Suppressor macrophage treated with lipopolysaccharide for 4 hours (primary cell): ENCODE data around the gene SDK1.

Experiments used
- DNase-seq: peaks from one replicate; pipeline ENCODE4 v3.0.0-alpha.2; 2020

The SDK1 gene

DNA sequence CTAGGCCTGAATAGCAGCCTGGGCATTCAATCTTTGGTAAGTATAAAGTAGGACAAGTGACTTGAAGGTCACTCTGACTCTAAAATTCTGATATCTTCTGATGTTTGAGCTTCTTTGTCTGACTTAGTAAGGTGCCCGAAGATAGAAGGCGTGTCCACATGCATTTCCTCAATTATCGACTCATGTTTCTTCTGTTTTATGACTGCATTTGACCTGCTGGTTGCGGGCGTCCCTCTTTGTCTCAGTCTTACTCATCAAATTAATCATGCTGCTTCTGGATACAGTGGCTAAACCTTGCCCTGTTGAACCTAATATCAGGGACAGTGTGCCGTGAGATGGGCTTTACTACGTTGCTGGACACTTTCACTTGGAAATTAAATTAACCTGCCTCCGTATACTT is 534.1 kb downstream of the SDK1 start:
- no peak for DNase-seq

DNA sequence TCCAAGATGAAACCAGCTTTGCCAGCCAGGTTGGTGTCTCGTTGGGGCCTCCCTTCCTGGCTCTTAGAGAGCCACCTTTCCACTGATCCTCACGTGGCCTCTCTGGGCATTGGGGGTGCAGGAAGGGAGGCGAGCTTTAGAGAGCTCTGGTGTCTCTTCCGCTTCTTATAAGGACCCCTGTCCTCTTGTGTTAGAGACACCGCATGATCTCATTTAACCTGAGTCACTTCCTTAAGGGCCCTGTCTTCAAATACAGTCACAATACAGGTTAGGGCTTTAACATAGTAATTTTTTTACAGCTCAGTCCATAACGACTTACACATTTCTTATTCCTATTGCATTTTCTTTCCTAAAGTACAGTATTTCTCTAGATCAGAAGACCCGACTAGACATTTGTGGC is 535.8 kb downstream of the SDK1 start:
- DNase-seq: no peak

DNA sequence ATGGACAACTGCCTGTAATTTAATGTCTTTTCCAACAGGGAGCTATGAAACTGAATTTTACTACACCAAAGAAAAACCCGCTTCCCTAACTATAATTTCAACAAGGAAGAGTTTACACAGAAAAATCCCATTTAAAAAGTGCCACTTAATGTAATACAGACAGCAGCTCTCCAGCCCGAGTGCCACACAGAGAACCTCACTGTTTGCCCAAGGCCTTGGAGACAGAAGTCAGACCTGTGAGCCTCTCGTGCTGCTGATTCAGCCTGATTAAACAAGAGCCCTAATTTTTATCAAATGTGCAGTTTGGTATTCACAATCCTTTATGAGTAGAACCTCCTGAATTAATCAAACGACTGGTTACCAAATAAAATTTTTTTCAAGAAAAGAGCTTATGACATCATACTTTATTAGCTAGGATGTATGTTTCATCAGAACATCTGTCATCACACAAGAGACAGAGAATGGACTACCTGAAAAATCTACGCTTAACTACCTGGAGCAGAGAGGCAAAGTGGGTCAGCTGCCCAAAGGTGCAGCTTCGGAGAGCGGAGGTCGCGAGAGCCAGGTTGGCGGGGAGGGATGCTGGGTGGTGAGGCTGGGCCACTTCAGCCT is 543.6 kb downstream of the SDK1 start:
- no peak for DNase-seq

DNA sequence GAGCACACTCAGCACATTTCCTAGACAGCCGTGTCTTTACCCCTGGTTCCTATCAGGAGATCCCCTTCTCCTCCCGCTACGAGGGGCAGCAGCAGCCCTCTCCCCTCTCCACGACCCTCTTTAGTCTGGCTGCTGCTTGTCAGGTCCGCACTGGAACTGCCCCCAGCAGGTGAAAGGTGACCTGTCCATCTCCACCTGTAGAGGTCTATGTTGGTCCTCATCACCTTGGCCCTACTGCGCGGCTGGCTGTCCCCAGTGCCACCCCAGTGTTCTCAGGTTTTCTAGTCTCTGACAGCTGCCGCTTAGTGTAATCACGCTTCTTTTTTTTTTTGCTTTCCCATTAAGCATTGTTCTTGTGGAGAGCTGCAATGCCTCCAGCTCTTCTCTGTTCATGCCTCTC is 545.7 kb downstream of the SDK1 start:
- DNase-seq: no peak

DNA sequence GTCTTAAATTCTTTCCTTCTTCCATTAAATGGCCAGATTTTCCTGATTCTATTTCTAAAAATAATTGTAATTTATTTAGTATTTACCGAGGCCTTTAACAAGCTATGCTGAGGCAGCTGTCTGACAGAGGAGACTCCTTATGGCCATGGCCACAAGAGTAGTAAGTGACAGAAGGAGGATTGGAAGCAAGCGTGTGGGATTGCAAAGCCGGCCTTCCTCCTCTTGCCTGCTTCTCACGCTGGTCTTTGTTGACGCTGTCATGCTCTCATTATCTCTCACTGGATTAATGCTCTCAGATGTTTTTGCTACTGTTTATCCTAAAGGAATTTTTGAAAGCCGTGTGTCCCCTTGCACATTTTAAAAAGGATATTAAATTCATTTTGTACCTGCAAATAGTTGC is 546.3 kb downstream of the SDK1 start:
- DNase-seq: no peak

DNA sequence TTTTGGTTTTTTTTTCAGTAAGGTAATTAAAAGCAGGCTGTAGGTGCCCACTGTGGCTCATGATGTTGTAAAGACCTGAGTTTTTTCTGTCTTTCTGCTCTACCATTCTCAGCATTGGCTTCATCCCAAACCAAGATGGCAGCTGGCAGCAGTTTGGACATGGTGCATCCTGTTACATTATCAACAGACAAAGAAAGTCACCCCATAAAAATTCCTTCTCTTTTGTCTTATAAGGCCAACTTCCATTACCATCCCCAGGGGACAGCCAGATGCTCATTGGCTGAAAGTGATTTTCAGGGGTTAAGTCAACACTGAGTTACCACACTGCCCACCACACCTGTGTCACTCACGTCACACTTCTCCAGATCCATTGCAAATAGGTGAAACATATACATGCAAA is 558.4 kb downstream of the SDK1 start:
- DNase-seq: no peak

DNA sequence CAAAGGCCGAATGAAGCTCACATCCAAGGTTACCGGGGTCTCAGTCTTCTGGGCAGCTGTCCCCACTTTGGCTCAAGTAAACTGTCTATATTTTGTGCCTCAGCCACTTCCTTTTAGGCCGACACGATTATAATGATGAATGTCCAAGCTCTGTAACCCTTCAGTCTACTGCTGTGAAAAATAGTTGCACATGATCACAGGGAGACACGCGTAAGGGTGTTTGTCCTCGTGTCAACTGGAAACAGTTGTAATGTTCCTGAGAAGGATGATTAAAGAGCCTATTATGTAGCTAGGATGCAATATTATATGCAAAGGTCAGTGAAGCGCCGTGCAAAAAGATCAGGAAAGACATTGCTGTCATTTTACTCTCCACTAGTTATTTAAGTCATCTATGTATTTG is 559.9 kb downstream of the SDK1 start:
- no peak for DNase-seq

DNA sequence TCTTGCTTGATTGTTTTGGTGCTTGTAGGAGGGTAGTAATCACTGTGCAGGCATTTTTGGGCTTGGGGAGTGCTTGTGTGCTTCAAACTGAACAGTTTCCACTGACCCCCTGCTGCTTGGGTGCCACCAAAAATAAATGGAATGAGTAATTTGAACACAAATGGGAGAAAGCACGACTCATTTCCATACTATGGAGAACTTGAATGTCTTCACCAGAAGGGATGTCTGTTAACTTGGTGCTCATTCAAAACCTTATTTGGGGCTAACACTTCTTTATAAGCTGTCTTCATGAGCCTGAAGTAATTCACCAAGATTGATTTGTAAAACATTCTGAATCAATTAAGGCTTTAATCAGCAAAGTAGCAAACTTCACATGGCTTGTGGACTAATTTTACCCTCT is 560.3 kb downstream of the SDK1 start:
- no peak for DNase-seq

GRCh38 chr7:3861941-3862340 is 560.9 kb downstream of the SDK1 start:
- DNase-seq: peak; percentile 46

GRCh38 chr7:3862774-3863173 is 561.7 kb downstream of the SDK1 start:
- no peak for DNase-seq

- no peak for DNase-seq
These were observed 565.2 kb downstream of the SDK1 start for GRCh38 chr7:3866277-3866676.

DNA sequence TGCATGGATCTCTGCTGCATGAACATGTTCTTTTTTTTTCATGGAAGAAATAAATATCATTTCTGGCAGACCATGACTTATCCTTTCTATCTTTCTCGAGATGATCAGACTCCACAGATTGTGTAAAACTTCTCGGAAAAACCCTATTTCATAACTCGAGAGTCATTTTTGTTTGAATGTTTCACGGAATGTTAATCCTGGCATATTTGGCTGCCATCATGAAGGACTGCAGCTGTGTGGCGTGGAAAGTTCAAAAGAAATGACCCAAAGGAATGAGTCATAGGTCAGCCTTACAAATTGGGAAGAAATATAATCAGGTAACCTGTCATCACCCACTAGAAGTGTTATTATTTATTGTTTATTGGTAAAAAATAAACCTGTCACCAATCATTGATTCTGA is 566.8 kb downstream of the SDK1 start:
- no peak for DNase-seq

DNA sequence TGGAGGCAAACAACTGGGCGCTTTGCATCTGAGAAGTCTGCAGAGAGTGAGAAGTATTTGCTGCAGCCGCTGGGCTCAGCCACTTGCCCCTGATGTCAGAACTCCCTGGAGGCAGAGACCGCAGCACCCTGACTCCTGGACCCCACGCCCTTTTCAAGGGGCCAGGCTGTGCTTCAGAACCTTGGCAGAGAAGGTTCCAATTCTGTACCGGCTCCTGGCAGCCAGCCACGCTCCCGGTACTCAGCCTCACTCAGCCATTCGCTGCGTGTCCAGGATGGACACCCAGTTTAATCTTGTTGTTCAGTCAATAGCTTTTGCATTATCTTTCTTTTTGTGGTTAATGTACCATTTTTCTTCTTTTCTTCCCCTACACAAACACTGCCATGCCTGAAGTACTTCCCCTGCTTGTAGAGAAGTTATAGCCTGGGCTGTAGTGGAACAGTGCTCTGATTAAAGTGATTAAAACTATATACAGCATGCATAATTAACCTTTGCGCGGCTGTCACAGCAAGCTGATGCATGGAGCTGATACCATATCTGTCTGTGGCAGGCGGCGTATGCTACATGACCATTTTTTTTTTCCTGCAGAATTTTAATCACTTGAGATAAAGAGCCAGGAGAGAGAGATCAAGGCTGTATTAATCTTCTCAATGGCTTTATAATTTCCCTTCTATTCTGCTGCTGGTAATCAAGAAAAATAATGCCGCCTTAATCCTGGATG is 578.5 kb downstream of the SDK1 start:
- DNase-seq: no peak

DNA sequence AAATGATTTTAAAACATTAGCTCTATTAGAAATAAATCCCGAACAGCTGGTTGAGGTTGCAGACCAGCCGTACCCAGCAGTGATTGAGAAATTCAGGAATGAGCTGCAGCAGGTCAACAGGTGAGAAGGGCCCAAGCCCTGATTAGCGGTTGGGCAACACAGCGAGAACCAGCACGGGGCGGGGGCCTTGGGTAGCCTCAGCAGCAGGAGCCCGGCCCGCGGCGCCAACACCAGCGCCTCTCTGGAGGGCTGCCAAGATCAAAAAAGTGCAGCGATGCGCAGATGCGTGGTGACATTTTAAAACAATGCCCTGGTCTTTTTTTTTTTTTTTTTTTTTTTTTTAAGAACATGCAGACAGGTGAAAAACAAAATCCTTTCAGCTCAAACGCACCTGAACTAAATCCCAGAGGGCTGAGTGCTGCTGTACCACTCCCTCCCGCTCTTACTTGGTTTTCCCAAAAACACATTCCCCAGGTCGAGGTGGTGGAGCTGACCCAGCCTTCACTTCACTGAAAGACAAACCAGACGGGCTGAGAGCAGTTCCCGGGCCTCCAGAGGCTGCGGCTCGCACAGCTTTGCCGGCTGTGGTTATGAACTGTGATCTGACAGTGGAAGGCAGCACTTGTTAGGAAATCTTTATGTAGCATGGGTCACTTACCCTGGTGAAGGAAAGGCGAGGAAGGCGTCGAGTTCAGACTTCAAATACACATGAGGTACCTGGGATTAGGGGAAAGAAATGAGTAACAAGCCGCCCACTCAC is 579.4 kb downstream of the SDK1 start:
- DNase-seq: no peak

GRCh38 chr7:3882782-3883181 is 581.7 kb downstream of the SDK1 start:
- DNase-seq: no peak

DNA sequence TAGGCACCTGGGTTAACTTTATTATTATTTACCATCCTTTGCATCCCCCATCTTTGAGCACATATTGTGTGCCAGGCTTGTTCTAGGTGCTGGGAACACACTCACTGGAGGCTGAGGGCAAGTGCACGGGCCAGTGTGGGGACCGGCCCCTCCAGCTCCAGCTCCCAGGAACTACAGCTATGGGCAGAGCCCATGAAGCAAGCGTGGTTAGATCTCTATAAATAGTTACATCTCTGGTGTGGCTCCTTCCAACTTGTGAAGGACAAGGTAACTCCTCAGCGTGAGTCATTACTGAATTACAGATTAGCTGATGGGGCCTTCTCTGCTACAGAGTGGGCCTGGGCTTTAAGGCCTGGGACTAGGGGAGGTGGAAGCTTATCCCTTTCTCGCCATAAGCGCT is 583.5 kb downstream of the SDK1 start:
- DNase-seq: no peak

- peak; percentile 22 for DNase-seq
These were observed 586.1 kb downstream of the SDK1 start for GRCh38 chr7:3887096-3887690.

DNA sequence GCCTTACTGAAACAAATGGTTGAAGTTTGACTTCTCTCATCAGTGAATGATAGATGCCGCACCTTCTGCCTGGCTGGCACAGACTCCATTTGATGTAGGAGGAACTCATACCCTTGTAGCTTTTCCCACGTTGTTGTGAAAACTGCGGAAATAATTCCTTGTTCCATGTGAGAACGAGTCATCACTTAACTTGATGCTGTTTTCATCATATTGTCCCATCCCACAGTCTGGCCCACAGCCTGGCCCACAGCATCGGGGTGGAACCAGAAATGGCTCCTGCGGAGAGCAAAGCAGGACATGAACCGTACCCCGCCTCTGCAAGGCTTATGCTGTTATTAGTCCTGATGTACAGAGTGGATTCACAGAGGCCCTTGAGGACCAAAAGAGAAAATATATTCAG is 587.0 kb downstream of the SDK1 start:
- no peak for DNase-seq

DNA sequence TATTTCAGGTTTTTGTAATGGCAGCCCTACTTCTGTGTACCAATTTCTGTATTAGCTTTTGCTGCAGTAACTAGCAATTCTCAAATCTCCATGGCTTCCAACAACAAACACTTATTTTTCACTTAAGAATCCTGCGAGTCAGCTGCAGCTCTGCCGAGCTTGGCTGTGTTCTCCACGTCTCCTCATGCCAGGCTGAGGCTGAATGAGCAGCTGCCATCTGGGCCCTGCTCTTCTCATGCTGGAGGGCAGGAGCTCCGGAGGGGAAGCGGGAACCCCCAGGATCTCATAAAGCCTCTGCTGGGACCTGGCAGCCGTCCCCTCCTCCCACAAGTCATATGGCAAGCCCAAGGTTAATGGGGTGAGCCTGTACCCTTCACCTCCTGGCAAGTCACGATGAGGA is 591.1 kb downstream of the SDK1 start:
- DNase-seq: no peak

GRCh38 chr7:3892686-3893085 is 591.6 kb downstream of the SDK1 start:
- no peak for DNase-seq

DNA sequence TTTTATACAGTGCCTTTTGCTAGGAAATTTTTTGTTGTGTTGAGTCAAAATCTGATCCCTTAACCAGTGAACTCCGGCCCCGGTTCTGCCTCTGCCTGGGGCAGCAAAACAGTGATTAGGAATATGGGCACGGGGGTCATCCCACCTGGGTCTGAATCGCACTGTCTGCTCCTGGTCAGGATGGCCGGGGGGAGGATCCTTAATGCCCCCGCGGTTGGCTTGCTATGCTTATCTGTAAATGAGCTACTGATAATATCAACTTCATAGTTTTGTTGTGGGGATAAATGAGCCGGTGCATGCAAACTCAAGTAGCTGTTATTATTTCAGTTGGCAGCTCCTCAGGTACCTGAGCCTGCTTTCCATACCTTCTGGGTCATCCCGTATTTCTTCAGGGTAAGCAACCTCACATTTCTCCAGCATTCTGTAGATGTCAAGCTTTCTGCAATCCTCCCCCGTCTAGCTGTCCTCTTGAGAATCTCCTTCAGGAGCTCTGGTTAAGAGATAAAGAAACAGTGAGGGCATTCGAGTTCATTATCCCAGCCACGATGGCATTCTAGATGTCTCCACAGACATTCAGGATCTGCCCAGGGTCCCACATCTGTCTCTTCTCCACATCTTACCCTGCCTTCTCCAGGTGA is 592.2 kb downstream of the SDK1 start:
- no peak for DNase-seq

DNA sequence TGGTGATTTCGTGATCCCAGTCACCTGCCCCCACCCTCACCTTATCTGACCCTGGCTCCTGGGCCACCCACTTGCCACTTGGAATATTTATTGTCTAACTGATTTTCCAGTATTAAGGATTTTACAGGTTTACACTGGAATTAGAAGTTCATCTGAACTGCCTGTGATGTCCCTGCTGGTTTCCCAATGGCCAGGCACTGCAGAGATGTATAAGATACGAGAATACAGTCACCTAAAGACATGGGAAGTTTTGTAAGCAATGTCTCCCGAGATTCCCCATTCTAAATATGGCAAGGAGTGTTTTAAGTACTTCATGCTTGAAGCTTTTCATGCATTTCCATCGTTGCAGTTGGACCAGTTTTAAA is 592.7 kb downstream of the SDK1 start:
- DNase-seq: no peak

- DNase-seq: no peak
These were observed 594.5 kb downstream of the SDK1 start for GRCh38 chr7:3895341-3896116.
